Dedifferentiated amniotic fluid mesenchymal stem cell (primary cell): ENCODE data around the gene AACS.

Experiments
- DNase-seq: peaks from one replicate; pipeline ENCODE4 v3.0.0-alpha.2; 2016; ENCODE audit errors: extremely low spot score

The AACS gene

GRCh38 chr12:125152463-125152862, 87.2 kb downstream of the AACS start:
- DNase-seq, result no peak

GRCh38 chr12:125155366-125155765, 90.1 kb downstream of the AACS start:
- DNase-seq, result no peak

- DNase-seq, result no peak
Measured at GRCh38 chr12:125157177-125157576, 91.9 kb downstream of the AACS start.

- DNase-seq, result no peak
Measured at GRCh38 chr12:125159702-125160101, 94.5 kb downstream of the AACS start.

GRCh38 chr12:125160281-125160955, 95.2 kb downstream of the AACS start:
- DNase-seq, result no peak

- no peak for DNase-seq
Measured at GRCh38 chr12:125161712-125162022, 96.4 kb downstream of the AACS start.

- DNase-seq, result no peak
Measured at GRCh38 chr12:125162489-125163028, 97.3 kb downstream of the AACS start.

GRCh38 chr12:125163148-125163547, 97.9 kb downstream of the AACS start:
- DNase-seq, result no peak

- no peak for DNase-seq
Measured at GRCh38 chr12:125164541-125164940, 99.3 kb downstream of the AACS start.

- DNase-seq, result no peak
Measured at GRCh38 chr12:125166041-125166440, 100.8 kb downstream of the AACS start.

- DNase-seq, result no peak
Measured at GRCh38 chr12:125167658-125168057, 102.4 kb downstream of the AACS start.

- DNase-seq, result no peak
Measured at GRCh38 chr12:125169451-125169850, 104.2 kb downstream of the AACS start.

- no peak for DNase-seq
Measured at GRCh38 chr12:125169870-125170269, 104.6 kb downstream of the AACS start.

- no peak for DNase-seq
Measured at GRCh38 chr12:125171267-125171666, 106.0 kb downstream of the AACS start.

- DNase-seq, result no peak
Measured at GRCh38 chr12:125172231-125172850, 107.1 kb downstream of the AACS start.

- DNase-seq, result no peak
Measured at GRCh38 chr12:125175576-125175975, 110.3 kb downstream of the AACS start.

GRCh38 chr12:125178222-125178621, 113.0 kb downstream of the AACS start:
- DNase-seq, result no peak

GRCh38 chr12:125180144-125180543, 114.9 kb downstream of the AACS start:
- DNase-seq, result no peak

- no peak for DNase-seq
Measured at GRCh38 chr12:125181107-125181506, 115.9 kb downstream of the AACS start.

- peak; percentile 68 for DNase-seq
Measured at GRCh38 chr12:125183187-125184067, 118.2 kb downstream of the AACS start.

GRCh38 chr12:125184213-125184967, 119.2 kb downstream of the AACS start:
- DNase-seq, result no peak

- no peak for DNase-seq
Measured at GRCh38 chr12:125185311-125185739, 120.1 kb downstream of the AACS start.
